Measurements from ENCODE around the gene PRLHR.

PRLHR gene

GRCh38 chr10:118547282-118547681 lies 48.2 kb downstream of the PRLHR start:
- Histone ChIP-seq H3K9ac (ENCODE audit: low read depth, low read length) (no peak overlapping the region), H3K4me3 (ENCODE audit: low read depth, low read length) (no peak overlapping the region), H3K27me3 (ENCODE audit: control insufficient read depth, insufficient read depth, low read length) (no peaks in the 10 kb centered on the region), H3K4me1 (ENCODE audit: control insufficient read depth, insufficient read depth, low read length) (no peaks in the 10 kb centered on the region), H3K9me3 (ENCODE audit: control insufficient read depth, insufficient read depth, low read length) (no peaks in the 10 kb centered on the region), H3K36me3 (ENCODE audit: control insufficient read depth, insufficient read depth, low read length) (no peaks in the 10 kb centered on the region)

- Histone ChIP-seq H3K9me3 (ENCODE audit: control insufficient read depth, insufficient read depth, low read length) (no peaks in the 10 kb centered on the region), H3K4me3 (ENCODE audit: low read depth, low read length) (no peak overlapping the region), H3K4me1 (ENCODE audit: control insufficient read depth, insufficient read depth, low read length) (no peaks in the 10 kb centered on the region), H3K27me3 (ENCODE audit: control insufficient read depth, insufficient read depth, low read length) (no peaks in the 10 kb centered on the region), H3K36me3 (ENCODE audit: control insufficient read depth, insufficient read depth, low read length) (no peaks in the 10 kb centered on the region), H3K9ac (ENCODE audit: low read depth, low read length) (no peak overlapping the region)
Observed at GRCh38 chr10:118546479-118546878, 49.0 kb downstream of the PRLHR start.

- H3K9me3 ChIP-seq (ENCODE audit: control insufficient read depth, insufficient read depth, low read length) = no peaks in the 10 kb centered on the region
- no peak overlapping the region for H3K4me3 ChIP-seq (ENCODE audit: low read depth, low read length)
- no peaks in the 10 kb centered on the region for H3K36me3 ChIP-seq (ENCODE audit: control insufficient read depth, insufficient read depth, low read length)
- no peak overlapping the region for H3K9ac ChIP-seq (ENCODE audit: low read depth, low read length)
- H3K27me3 ChIP-seq (ENCODE audit: control insufficient read depth, insufficient read depth, low read length) = no peaks in the 10 kb centered on the region
- H3K4me1 ChIP-seq (ENCODE audit: control insufficient read depth, insufficient read depth, low read length) = no peaks in the 10 kb centered on the region
Observed at GRCh38 chr10:118545381-118545780, 50.1 kb downstream of the PRLHR start.

- H3K9me3 ChIP-seq (ENCODE audit: control insufficient read depth, insufficient read depth, low read length) = no peaks in the 10 kb centered on the region
Observed at GRCh38 chr10:118544401-118544948, 51.0 kb downstream of the PRLHR start.

GRCh38 chr10:118543714-118544400 lies 51.6 kb downstream of the PRLHR start:
- Histone ChIP-seq H3K4me1 (ENCODE audit: control insufficient read depth, insufficient read depth, low read length) (no peaks in the 10 kb centered on the region), H3K36me3 (ENCODE audit: control insufficient read depth, insufficient read depth, low read length) (no peaks in the 10 kb centered on the region), H3K27me3 (ENCODE audit: control insufficient read depth, insufficient read depth, low read length) (no peaks in the 10 kb centered on the region), H3K9ac (ENCODE audit: low read depth, low read length) (no peak overlapping the region), H3K4me3 (ENCODE audit: low read depth, low read length) (no peak overlapping the region), H3K9me3 (ENCODE audit: control insufficient read depth, insufficient read depth, low read length) (no peaks in the 10 kb centered on the region)

More at GRCh38 chr10:118544401-118544948, 51.0 kb downstream of the PRLHR start:
- Histone ChIP-seq H3K9ac (ENCODE audit: low read depth, low read length) (no peak overlapping the region), H3K4me3 (ENCODE audit: low read depth, low read length) (no peak overlapping the region), H3K36me3 (ENCODE audit: control insufficient read depth, insufficient read depth, low read length) (no peaks in the 10 kb centered on the region), H3K4me1 (ENCODE audit: control insufficient read depth, insufficient read depth, low read length) (no peaks in the 10 kb centered on the region), H3K27me3 (ENCODE audit: control insufficient read depth, insufficient read depth, low read length) (no peaks in the 10 kb centered on the region)

- no peaks in the 10 kb centered on the region for H3K4me1 ChIP-seq (ENCODE audit: control insufficient read depth, insufficient read depth, low read length)
- H3K4me3 ChIP-seq (ENCODE audit: low read depth, low read length) = no peak overlapping the region
- H3K9me3 ChIP-seq (ENCODE audit: control insufficient read depth, insufficient read depth, low read length) = no peaks in the 10 kb centered on the region
- no peaks in the 10 kb centered on the region for H3K36me3 ChIP-seq (ENCODE audit: control insufficient read depth, insufficient read depth, low read length)
- H3K27me3 ChIP-seq (ENCODE audit: control insufficient read depth, insufficient read depth, low read length) = no peaks in the 10 kb centered on the region
- no peak overlapping the region for H3K9ac ChIP-seq (ENCODE audit: low read depth, low read length)
Observed at GRCh38 chr10:118542745-118543144, 52.7 kb downstream of the PRLHR start.

GRCh38 chr10:118542205-118542604 lies 53.2 kb downstream of the PRLHR start:
- no peaks in the 10 kb centered on the region for H3K36me3 ChIP-seq (ENCODE audit: control insufficient read depth, insufficient read depth, low read length)
- no peaks in the 10 kb centered on the region for H3K9me3 ChIP-seq (ENCODE audit: control insufficient read depth, insufficient read depth, low read length)
- H3K4me1 ChIP-seq (ENCODE audit: control insufficient read depth, insufficient read depth, low read length) = no peaks in the 10 kb centered on the region
- H3K9ac ChIP-seq (ENCODE audit: low read depth, low read length) = no peak overlapping the region
- no peaks in the 10 kb centered on the region for H3K27me3 ChIP-seq (ENCODE audit: control insufficient read depth, insufficient read depth, low read length)
- H3K4me3 ChIP-seq (ENCODE audit: low read depth, low read length) = no peak overlapping the region

GRCh38 chr10:118541718-118542117 lies 53.7 kb downstream of the PRLHR start:
- H3K9ac ChIP-seq (ENCODE audit: low read depth, low read length) = no peak overlapping the region
- H3K9me3 ChIP-seq (ENCODE audit: control insufficient read depth, insufficient read depth, low read length) = no peaks in the 10 kb centered on the region
- no peaks in the 10 kb centered on the region for H3K4me1 ChIP-seq (ENCODE audit: control insufficient read depth, insufficient read depth, low read length)
- H3K36me3 ChIP-seq (ENCODE audit: control insufficient read depth, insufficient read depth, low read length) = no peaks in the 10 kb centered on the region
- H3K4me3 ChIP-seq (ENCODE audit: low read depth, low read length) = no peak overlapping the region
- H3K27me3 ChIP-seq (ENCODE audit: control insufficient read depth, insufficient read depth, low read length) = no peaks in the 10 kb centered on the region
